Aorta (tissue), 5 donors: Measurements from ENCODE around the gene ARHGAP26. TPM values are rescaled to one million over a fixed set of nuclear protein-coding genes. Genes with fewer than 3 reads are reported as not detected.

Experiments
- ATAC-seq: fragments of 200-7000 bp; cut with Tn5 transposase; one replicate; pipeline ENCODE4 v1.9.1; 2022; ENCODE audit warnings: moderate library complexity; ENCODE audit not compliant: low FRiP score
- DNase-seq, 2 donors: peaks; one replicate each; pipeline ENCODE4 v3.0.0-alpha.2; 2020
- H3K27ac ChIP-seq, 2 donors: one replicate each; pipeline ENCODE4 v1.5.1; 2013; ENCODE audit warnings: low read length in 2 of 2, mild to moderate bottlenecking in 2 of 2, moderate library complexity in 2 of 2, control low read depth in 1 of 2, inconsistent platforms in 1 of 2, low read depth in 1 of 2
- H3K27me3 ChIP-seq, 2 donors: one replicate each; pipeline ENCODE4 v1.6.1; 2013; ENCODE audit warnings: control low read depth in 1 of 2, low read length in 1 of 2, mild to moderate bottlenecking in 1 of 2, moderate library complexity in 1 of 2; ENCODE audit not compliant: insufficient read depth in 2 of 2, control insufficient read depth in 1 of 2
- H3K36me3 ChIP-seq, 2 donors: one replicate each; pipeline ENCODE4 v1.6.1; 2013; ENCODE audit warnings: control low read depth in 1 of 2, low read length in 1 of 2, mild to moderate bottlenecking in 1 of 2; ENCODE audit not compliant: insufficient read depth in 2 of 2, control insufficient read depth in 1 of 2
- H3K4me1 ChIP-seq, 2 donors: one replicate each; pipeline ENCODE4 v1.6.1; 2013; ENCODE audit warnings: low read length in 2 of 2, control low read depth in 1 of 2, mild to moderate bottlenecking in 1 of 2, moderate library complexity in 1 of 2; ENCODE audit not compliant: insufficient read depth in 2 of 2, control insufficient read depth in 1 of 2
- H3K4me3 ChIP-seq, 2 donors: one replicate each; pipeline ENCODE4 v1.5.1; 2013; ENCODE audit warnings: low read length in 2 of 2, control low read depth in 1 of 2, mild to moderate bottlenecking in 1 of 2
- H3K9me3 ChIP-seq: one replicate; pipeline ENCODE4 v1.6.1; 2013; ENCODE audit warnings: mild to moderate bottlenecking, low read length; ENCODE audit not compliant: control insufficient read depth
- WGBS, 2 donors: extraction: QIAGEN DNeasy Blood & Tissue Kit; methylation state at CpG; one replicate each; pipeline ENCODE4 v1.1.7; 2013; 5-methylcytosine and 5-hydroxymethylcytosine counted together
- intact Hi-C, 2 donors: fragments of 100-400 bp; cut with DNase I; formaldehyde crosslinking; loops; one replicate each; pipeline versions ENCODE4 v1.14.2 to v1.15.0; 2022
- polyA plus RNA-seq, 2 donors: library from polyadenylated mRNA; stranded (reverse); fragments of 200-250 nt; gene quantifications; one replicate each; pipeline ENCODE4 v1.2.3, GENCODE V29; 2013
- total RNA-seq, 2 donors: library from RNA; stranded (reverse); fragmentation: NEBNext Ultra II Directional; extraction: Animal tissue kit (Norgen Biotek cat#: 25700); gene quantifications; one replicate each; pipeline ENCODE4 v1.2.1, GENCODE V29; 2021
- donor health status: healthy with polysubstance abuse.
- donor health status: Bipolar disorder and iron deficiency.
- donor health status: DM: no; HTN: no; CAD: no.
- donor health status: DM: no; HTN: no; CAD: no.
- donor health status: DM: yes; HTN: yes; CAD: no.

ARHGAP26 gene
- total and polyA plus RNA-seq, 4 donors, result 4.5 to 70.7 (median 29.6) TPM

GRCh38 chr5:142911775-142912174 is 141.6 kb downstream of the ARHGAP26 start:
- Histone ChIP-seq H3K4me1 (peaks cover 0 to 1% of the 10 kb centered on the region in 2 donors), H3K36me3 (peaks cover 3 to 16% of the 10 kb centered on the region in 2 donors), H3K27me3 (no peaks in the 10 kb centered on the region), H3K27ac (no peak overlapping the region), H3K4me3 (no peak overlapping the region), H3K9me3 (no peaks in the 10 kb centered on the region)
- intact Hi-C loops, result loop anchor here in 1 of 2 donors (10.0 kb wide), 1 partner anchor 263 kb away; no protein-coding TSS in a partner anchor
- no peak for ATAC-seq
- DNase-seq, result no peak

GRCh38 chr5:142913728-142914338 is 143.7 kb downstream of the ARHGAP26 start:
- WGBS, 2 donors, result 79 to 81% methylated on average over 9 of the region's 9 CpGs
- H3K27ac ChIP-seq, result no peak overlapping the region
- DNase-seq (no peak), ATAC-seq (no peak)
- H3K4me3 ChIP-seq, result no peak overlapping the region
- peaks cover 3 to 9% of the 10 kb centered on the region in 2 donors for H3K36me3 ChIP-seq
- intact Hi-C loops, result loop anchor here in 1 of 2 donors (10.0 kb wide), 1 partner anchor 261 kb away; no protein-coding TSS in a partner anchor
- peaks cover 0 to 1% of the 10 kb centered on the region in 2 donors for H3K4me1 ChIP-seq
- no peaks in the 10 kb centered on the region for H3K27me3 ChIP-seq
- no peaks in the 10 kb centered on the region for H3K9me3 ChIP-seq

DNA sequence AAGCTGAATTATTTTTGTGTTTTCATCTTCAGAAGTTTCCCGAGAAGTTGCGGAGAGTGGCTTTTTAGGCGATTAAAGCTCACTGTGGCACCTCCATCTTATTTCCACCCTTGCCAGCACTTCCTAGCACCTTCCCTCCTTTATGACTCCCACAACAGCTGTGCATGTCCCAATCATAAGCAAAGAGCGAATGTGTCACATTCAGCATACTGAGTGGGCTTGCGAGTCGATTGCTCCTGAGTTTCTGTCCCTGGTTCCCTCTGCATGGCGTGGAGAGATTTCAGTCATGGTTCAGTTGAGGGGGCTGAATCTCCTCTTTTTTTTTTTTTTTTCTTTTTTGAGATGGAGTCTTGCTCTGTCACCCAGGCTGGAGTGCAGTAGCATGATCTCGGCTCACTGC is 144.9 kb downstream of the ARHGAP26 start:
- H3K4me1 ChIP-seq, result no peaks in the 10 kb centered on the region
- DNase-seq (no peak), ATAC-seq (no peak)
- no peak overlapping the region for H3K27ac ChIP-seq
- 95 to 96% methylated on average over 8 of the region's 8 CpGs for WGBS, 2 donors
- H3K27me3 ChIP-seq, result no peaks in the 10 kb centered on the region
- H3K36me3 ChIP-seq, result peaks cover 3 to 11% of the 10 kb centered on the region in 2 donors
- no peaks in the 10 kb centered on the region for H3K9me3 ChIP-seq
- intact Hi-C loops, result loop anchor here in 1 of 2 donors (10.0 kb wide), 1 partner anchor 260 kb away; no protein-coding TSS in a partner anchor
- no peak overlapping the region for H3K4me3 ChIP-seq

DNA sequence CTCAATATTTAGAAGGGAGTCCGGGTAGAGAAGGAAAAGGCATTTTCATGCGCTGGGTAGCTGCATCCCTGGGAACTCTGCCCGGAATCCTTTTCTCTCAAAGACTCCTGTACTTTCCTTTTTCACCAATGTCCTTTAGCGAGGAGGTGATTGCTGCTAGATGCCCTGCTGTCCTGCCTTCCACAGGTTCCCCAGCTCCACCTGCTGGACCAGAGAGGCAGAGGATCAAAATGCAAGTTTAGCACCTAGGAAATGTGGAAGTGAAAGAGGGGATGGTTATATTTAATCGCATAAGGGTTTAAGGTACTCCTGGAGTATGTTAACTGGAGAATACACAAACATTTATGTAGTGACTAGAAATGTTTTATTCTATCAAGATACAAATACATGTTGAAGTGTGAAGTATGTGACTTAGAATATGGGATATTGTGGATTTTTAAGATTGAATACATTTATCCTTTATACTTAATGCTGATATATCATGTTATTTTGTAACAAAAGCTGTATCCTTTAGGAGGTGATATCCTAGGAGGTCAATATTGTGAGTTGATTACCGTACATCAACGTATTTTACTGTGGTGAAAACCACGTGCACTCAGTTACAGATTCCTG is 145.7 kb downstream of the ARHGAP26 start:
- H3K9me3 ChIP-seq, result no peaks in the 10 kb centered on the region
- no peak for DNase-seq
- intact Hi-C loops, result loop anchor here in 1 of 2 donors (10.0 kb wide), 1 partner anchor 259 kb away; no protein-coding TSS in a partner anchor
- ATAC-seq, result no peak
- H3K36me3 ChIP-seq, result peaks cover 3 to 10% of the 10 kb centered on the region in 2 donors
- no peaks in the 10 kb centered on the region for H3K27me3 ChIP-seq
- no peaks in the 10 kb centered on the region for H3K4me1 ChIP-seq
- no peak overlapping the region for H3K27ac ChIP-seq
- H3K4me3 ChIP-seq, result no peak overlapping the region
- WGBS, 2 donors, result 76 to 80% methylated on average over 8 of the region's 8 CpGs

GRCh38 chr5:142918959-142919635 is 148.9 kb downstream of the ARHGAP26 start:
- Histone ChIP-seq H3K27me3 (no peaks in the 10 kb centered on the region), H3K27ac (no peak overlapping the region), H3K4me3 (no peak overlapping the region), H3K4me1 (no peaks in the 10 kb centered on the region), H3K9me3 (no peaks in the 10 kb centered on the region), H3K36me3 (peaks cover 0 to 4% of the 10 kb centered on the region in 2 donors)
- no peak for ATAC-seq
- 83 to 89% methylated on average over 7 of the region's 7 CpGs for WGBS, 2 donors
- intact Hi-C loops, result loop anchor here in 1 of 2 donors (10.0 kb wide), 1 partner anchor 256 kb away; no protein-coding TSS in a partner anchor
- no peak for DNase-seq

GRCh38 chr5:142920849-142921612 is 150.9 kb downstream of the ARHGAP26 start:
- Histone ChIP-seq H3K36me3 (peaks cover 0 to 1% of the 10 kb centered on the region in 2 donors), H3K27me3 (no peaks in the 10 kb centered on the region), H3K9me3 (no peaks in the 10 kb centered on the region), H3K4me3 (no peak overlapping the region), H3K27ac (no peak overlapping the region), H3K4me1 (peaks cover 0 to 2% of the 10 kb centered on the region in 2 donors)
- intact Hi-C loops, result loop anchor here (5.0 to 10.0 kb wide), 2 partner anchors 906 to 1224 kb away; no protein-coding TSS in a partner anchor
- 72 to 86% methylated on average over 3 of the region's 3 CpGs for WGBS, 2 donors
- no peak for DNase-seq
- no peak for ATAC-seq

GRCh38 chr5:142922223-142922952 is 152.2 kb downstream of the ARHGAP26 start:
- Histone ChIP-seq H3K27me3 (no peaks in the 10 kb centered on the region), H3K9me3 (no peaks in the 10 kb centered on the region), H3K27ac (no peak overlapping the region), H3K4me1 (peaks cover 0 to 2% of the 10 kb centered on the region in 2 donors), H3K4me3 (no peak overlapping the region), H3K36me3 (peaks cover 0 to 1% of the 10 kb centered on the region in 2 donors)
- intact Hi-C loops, result loop anchor here (5.0 to 10.0 kb wide), 2 partner anchors 905 to 1222 kb away; no protein-coding TSS in a partner anchor
- DNase-seq (no peak), ATAC-seq (peak; percentile 75)
- 76 to 78% methylated on average over 1 of the region's 1 CpG for WGBS, 2 donors
